Neutrophil (primary cell): ENCODE results near the gene CPNE7.

Source experiments
- H3K27ac ChIP-seq: fragments of 200-600 bp; sonication (generic); 2 replicates; pipeline ENCODE4 v1.5.1; 2016; ENCODE audit warnings: mild to moderate bottlenecking, moderate library complexity
- H3K27me3 ChIP-seq: fragments of 200-600 bp; sonication (generic); 2 replicates; pipeline ENCODE4 v1.6.0; 2016; ENCODE audit warnings: mild to moderate bottlenecking
- H3K36me3 ChIP-seq: fragments of 200-600 bp; sonication (generic); 2 replicates; pipeline ENCODE4 v1.5.1; 2017
- H3K4me1 ChIP-seq, 2 experiments: fragments of 200-600 bp in 1 of 2; sonication (generic) in 1 of 2; 1 replicate in 1 of 2; 2 replicates in 1 of 2; pipeline versions ENCODE4 v1.5.1 to v1.6.1; 2013 to 2016; ENCODE audit warnings: low read depth in 1 of 2, low read length in 1 of 2, mild to moderate bottlenecking in 1 of 2, moderate library complexity in 1 of 2; ENCODE audit not compliant: control insufficient read depth in 1 of 2, insufficient read depth in 1 of 2
- H3K4me3 ChIP-seq, 2 experiments: fragments of 200-600 bp in 1 of 2; sonication (generic) in 1 of 2; 1 replicate in 1 of 2; 2 replicates in 1 of 2; pipeline ENCODE4 v1.5.1; 2013 to 2016; ENCODE audit warnings: low read depth in 1 of 2, low read length in 1 of 2, mild to moderate bottlenecking in 1 of 2, moderate library complexity in 1 of 2
- H3K9me3 ChIP-seq: fragments of 200-600 bp; sonication (generic); 2 replicates; pipeline ENCODE4 v1.5.1; 2016
- CTCF ChIP-seq: fragments of 200-600 bp; sonication (generic); IDR thresholded peaks from 2 replicates; pipeline ENCODE4 v1.5.1; 2016; ENCODE audit warnings: antibody characterized with exemption

Gene CPNE7

GRCh38 chr16:89588413-89589109 lies 13.0 kb downstream of the CPNE7 start:
- no peak for TF ChIP-seq CTCF
- H3K27ac ChIP-seq = no peak overlapping the region
- H3K36me3 ChIP-seq = no peaks in the 10 kb centered on the region
- H3K4me1 ChIP-seq = no peaks in the 10 kb centered on the region
- no peak overlapping the region for H3K4me3 ChIP-seq
- H3K27me3 ChIP-seq = no peaks in the 10 kb centered on the region
- H3K9me3 ChIP-seq = no peaks in the 10 kb centered on the region

GRCh38 chr16:89589241-89589926 lies 13.8 kb downstream of the CPNE7 start:
- no peaks in the 10 kb centered on the region for H3K36me3 ChIP-seq
- no peak overlapping the region for H3K4me3 ChIP-seq

DNA sequence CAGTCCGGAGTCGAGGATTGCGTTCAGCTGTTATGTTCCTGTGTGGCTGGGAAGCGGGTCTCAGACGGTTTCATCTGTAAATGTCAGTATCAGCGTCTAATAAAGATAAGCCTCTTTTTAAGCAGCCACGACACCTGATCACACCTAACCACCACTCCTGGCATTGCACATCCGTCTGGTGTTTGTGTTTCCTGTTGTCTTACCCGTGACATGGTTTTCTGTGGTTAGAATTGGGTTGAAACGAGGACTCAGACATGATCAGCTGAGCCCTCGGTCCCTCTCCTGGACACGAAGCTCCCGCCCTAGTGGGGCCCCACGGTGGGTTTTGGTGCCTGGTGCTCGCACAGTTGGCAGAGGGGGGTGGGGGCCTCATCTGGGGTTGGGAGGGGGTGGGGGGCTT lies 18.3 kb downstream of the CPNE7 start:
- H3K4me3 ChIP-seq = no peak overlapping the region
- no peaks in the 10 kb centered on the region for H3K36me3 ChIP-seq
- H3K9me3 ChIP-seq = no peaks in the 10 kb centered on the region
- H3K27ac ChIP-seq = no peak overlapping the region
- no peak for TF ChIP-seq CTCF
- H3K4me1 ChIP-seq = no peaks in the 10 kb centered on the region
- no peaks in the 10 kb centered on the region for H3K27me3 ChIP-seq

More at GRCh38 chr16:89589241-89589926, 13.8 kb downstream of the CPNE7 start:
- no peaks in the 10 kb centered on the region for H3K9me3 ChIP-seq
- no peaks in the 10 kb centered on the region for H3K27me3 ChIP-seq
- H3K4me1 ChIP-seq = no peaks in the 10 kb centered on the region
- TF ChIP-seq CTCF = no peak
- H3K27ac ChIP-seq = no peak overlapping the region

DNA sequence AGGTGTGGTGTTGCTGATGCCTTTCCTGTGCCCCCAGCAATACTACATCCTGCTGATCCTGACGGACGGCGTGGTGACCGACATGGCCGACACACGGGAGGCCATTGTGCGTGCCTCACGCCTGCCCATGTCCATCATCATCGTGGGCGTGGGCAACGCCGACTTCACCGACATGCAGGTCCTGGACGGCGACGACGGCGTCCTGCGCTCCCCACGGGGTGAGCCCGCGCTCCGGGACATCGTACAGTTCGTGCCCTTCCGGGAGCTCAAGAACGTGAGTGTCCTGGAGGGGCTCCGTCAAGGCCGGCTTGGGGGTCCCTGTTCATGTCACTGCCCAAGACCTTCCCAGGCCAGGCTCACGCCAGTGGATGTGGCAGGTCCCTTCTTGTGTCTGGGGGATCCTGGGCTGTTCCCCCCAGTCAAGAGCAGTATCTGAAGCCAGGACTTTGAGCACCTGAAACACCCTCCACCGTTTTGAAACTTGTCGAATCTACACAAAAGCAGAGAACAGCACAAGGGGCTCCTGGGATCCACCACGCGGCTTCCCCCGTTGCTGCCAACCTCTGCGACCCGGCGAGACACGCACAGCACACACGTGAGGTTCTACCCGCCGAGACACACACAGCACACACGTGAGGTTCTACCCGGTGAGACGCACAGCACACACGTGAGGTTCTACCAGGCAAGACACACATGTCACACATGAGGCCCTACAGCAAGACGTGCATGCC lies 19.9 kb downstream of the CPNE7 start:
- H3K4me3 ChIP-seq = no peak overlapping the region

More for the DNA sequence above, 19.9 kb downstream of the CPNE7 start:
- no peak for TF ChIP-seq CTCF
- Histone ChIP-seq H3K4me1 (no peaks in the 10 kb centered on the region), H3K9me3 (no peaks in the 10 kb centered on the region), H3K36me3 (no peaks in the 10 kb centered on the region), H3K27ac (no peak overlapping the region), H3K27me3 (no peaks in the 10 kb centered on the region)
